Thoracic aorta (tissue), 2 donors: ENCODE measurements around the gene THAP2. TPM values are rescaled to one million over a fixed set of nuclear protein-coding genes. Genes with fewer than 3 reads are reported as not detected.
A peak's percentile ranks its signal among the peaks of the same experiment; 100 is the strongest.
"Not testable (repeated sequence)": the region's sequence is repeated elsewhere in the genome, so short reads cannot be mapped to it uniquely, and the experiment has no call there.

Experiments used
- ATAC-seq: fragments of 150-250 bp; one replicate; pipeline ENCODE4 v1.8.0; 2017; ENCODE audit warnings: low read depth; ENCODE audit not compliant: insufficient number of reproducible peaks, low FRiP score
- DNase-seq: peaks from one replicate; pipeline ENCODE4 v3.0.0-alpha.2; 2020; ENCODE audit warnings: low spot score
- H3K27ac ChIP-seq, 2 donors: fragments of 200-600 bp; sonication (generic); 1 replicate in 1 of 2; 2 replicates in 1 of 2; pipeline ENCODE4 v1.5.1; 2016; ENCODE audit warnings: mild to moderate bottlenecking in 2 of 2, moderate library complexity in 2 of 2
- H3K27me3 ChIP-seq: fragments of 200-600 bp; sonication (generic); replicated peaks from 2 replicates; pipeline ENCODE4 v1.6.0; 2016; ENCODE audit warnings: mild to moderate bottlenecking; ENCODE audit not compliant: insufficient read depth
- H3K36me3 ChIP-seq: fragments of 200-600 bp; sonication (generic); one replicate; pipeline ENCODE4 v1.5.1; 2016
- H3K4me1 ChIP-seq, 2 donors: fragments of 200-600 bp; sonication (generic); 1 replicate in 1 of 2; 2 replicates in 1 of 2; pipeline versions ENCODE4 v1.5.1 to v1.6.0; 2016; ENCODE audit warnings: low read depth in 2 of 2, mild to moderate bottlenecking in 1 of 2; ENCODE audit not compliant: control insufficient read depth in 1 of 2
- H3K4me3 ChIP-seq: fragments of 200-600 bp; sonication (generic); 2 replicates; pipeline ENCODE4 v1.5.1; 2016; ENCODE audit warnings: mild to moderate bottlenecking
- H3K9me3 ChIP-seq: fragments of 200-600 bp; sonication (generic); 2 replicates; pipeline ENCODE4 v1.5.1; 2016
- CTCF ChIP-seq: fragments of 200-600 bp; sonication (generic); IDR thresholded peaks from one replicate; pipeline ENCODE4 v1.5.1; 2019; ENCODE audit warnings: antibody characterized with exemption
- total RNA-seq, 2 donors: library from RNA; depleted of rRNA; stranded (reverse); fragments of >200 nt; gene quantifications; one replicate each; pipeline versions ENCODE4 v1.1.0 to v1.2.3, GENCODE V29; 2016

Gene THAP2
- total RNA-seq, 2 donors from 2014 or later: 0.95 to 5.9 TPM

- H3K27me3 ChIP-seq: no peaks in the 10 kb centered on the region
- DNase-seq (no peak), ATAC-seq (no peak)
- H3K36me3 ChIP-seq: no peaks in the 10 kb centered on the region
- no peak overlapping the region for H3K4me3 ChIP-seq
- no peak overlapping the region for H3K27ac ChIP-seq
- H3K9me3 ChIP-seq: no peaks in the 10 kb centered on the region
- TF ChIP-seq CTCF: no peak
- peaks cover 6 to 22% of the 10 kb centered on the region in 2 donors for H3K4me1 ChIP-seq
These were observed 19.5 kb downstream of the THAP2 start for GRCh38 chr12:71683633-71684032.

- Histone ChIP-seq H3K9me3 (no peaks in the 10 kb centered on the region), H3K4me3 (no peak overlapping the region), H3K36me3 (no peaks in the 10 kb centered on the region), H3K27ac (no peak overlapping the region), H3K4me1 (peaks cover 6 to 23% of the 10 kb centered on the region in 2 donors), H3K27me3 (no peaks in the 10 kb centered on the region)
- DNase-seq (no peak), ATAC-seq (no peak)
- no peak for TF ChIP-seq CTCF
These were observed 20.0 kb downstream of the THAP2 start for GRCh38 chr12:71684081-71684480.

- no peaks in the 10 kb centered on the region for H3K9me3 ChIP-seq
- H3K4me3 ChIP-seq: peak overlapping the region; percentile 74
- peak overlapping the region; percentile 63 to 67 for H3K27ac ChIP-seq
- no peaks in the 10 kb centered on the region for H3K36me3 ChIP-seq
- no peak for TF ChIP-seq CTCF
- ATAC-seq (peak; percentile 13), DNase-seq (no peak)
- peaks cover 6 to 27% of the 10 kb centered on the region in 2 donors for H3K4me1 ChIP-seq
- no peaks in the 10 kb centered on the region for H3K27me3 ChIP-seq
These were observed 21.3 kb downstream of the THAP2 start for GRCh38 chr12:71685312-71685906.

GRCh38 chr12:71685914-71686657 lies 22.0 kb downstream of the THAP2 start, which contains the start of gene TMEM19:
Gene TMEM19, plus strand, starts transcription at chr12:71686082. Its CDS starts 599 bp downstream, at chr12:71686681.
- DNase-seq: peak; percentile 46
- Histone ChIP-seq H3K27me3 (no peaks in the 10 kb centered on the region), H3K9me3 (no peaks in the 10 kb centered on the region), H3K36me3 (no peaks in the 10 kb centered on the region), H3K4me3 (peak within 1 kb of the TSS; percentile 74), H3K27ac (peak within 1 kb of the TSS; percentile 63 to 67), H3K4me1 (peaks cover 6 to 27% of the 10 kb centered on the region in 2 donors)
- peak; percentile 91 for ATAC-seq
- TF ChIP-seq CTCF: no peak

GRCh38 chr12:71686658-71687025 lies 22.5 kb downstream of the THAP2 start:
- ATAC-seq: peak; percentile 21
- no peak for TF ChIP-seq CTCF

GRCh38 chr12:71687172-71687571 lies 23.1 kb downstream of the THAP2 start:
- Histone ChIP-seq H3K27ac (peak overlapping the region in 1 of 2 donors; percentile 0), H3K4me3 (peak overlapping the region; percentile 74), H3K4me1 (peaks cover 6 to 27% of the 10 kb centered on the region in 2 donors)
- H3K27me3 ChIP-seq, H3K36me3 ChIP-seq, H3K9me3 ChIP-seq, DNase-seq, ATAC-seq: not testable (repeated sequence)

More at GRCh38 chr12:71686658-71687025, 22.5 kb downstream of the THAP2 start:
- H3K4me1 ChIP-seq: peaks cover 6 to 27% of the 10 kb centered on the region in 2 donors
- peak overlapping the region; percentile 63 to 67 for H3K27ac ChIP-seq
- H3K27me3 ChIP-seq: no peaks in the 10 kb centered on the region
- H3K4me3 ChIP-seq: peak overlapping the region; percentile 74
- no peaks in the 10 kb centered on the region for H3K36me3 ChIP-seq
- H3K9me3 ChIP-seq: no peaks in the 10 kb centered on the region
- no peak for DNase-seq
